GM18498 (cell line): Measurements from ENCODE around the gene CACNB2.
A peak's percentile ranks its signal among the peaks of the same experiment; 100 is the strongest.

Experiments
- ATAC-seq: cut with Tn5 transposase; IDR thresholded peaks from one replicate; pipeline ENCODE4 v1.9.1; 2021; ENCODE audit warnings: mild to moderate bottlenecking, moderate library complexity; ENCODE audit not compliant: unreplicated experiment

Gene CACNB2

GRCh38 chr10:18497806-18498369, 357.7 kb downstream of the CACNB2 start:
- no peak for ATAC-seq

- no peak for ATAC-seq
These were observed 358.8 kb downstream of the CACNB2 start for GRCh38 chr10:18498998-18499397.

- ATAC-seq: no peak
These were observed 360.4 kb downstream of the CACNB2 start for GRCh38 chr10:18500576-18500975.

GRCh38 chr10:18501198-18501597, 361.0 kb downstream of the CACNB2 start:
- ATAC-seq: peak; percentile 98

GRCh38 chr10:18501629-18502028, 361.4 kb downstream of the CACNB2 start:
- peak; percentile 13 for ATAC-seq

GRCh38 chr10:18504161-18504560, 363.9 kb downstream of the CACNB2 start:
- no peak for ATAC-seq

- no peak for ATAC-seq
These were observed 365.4 kb downstream of the CACNB2 start for GRCh38 chr10:18505456-18506118.

GRCh38 chr10:18508587-18508986, 368.4 kb downstream of the CACNB2 start:
- no peak for ATAC-seq

GRCh38 chr10:18514537-18514936, 374.3 kb downstream of the CACNB2 start:
- ATAC-seq: no peak

- ATAC-seq: no peak
These were observed 376.6 kb downstream of the CACNB2 start for GRCh38 chr10:18516851-18517250.

GRCh38 chr10:18523025-18523424, 382.8 kb downstream of the CACNB2 start:
- no peak for ATAC-seq

- ATAC-seq: no peak
These were observed 383.6 kb downstream of the CACNB2 start for GRCh38 chr10:18523858-18524257.

GRCh38 chr10:18527687-18528086, 387.5 kb downstream of the CACNB2 start:
- ATAC-seq: no peak

GRCh38 chr10:18528292-18528691, 388.1 kb downstream of the CACNB2 start:
- no peak for ATAC-seq

GRCh38 chr10:18532881-18533535, 392.8 kb downstream of the CACNB2 start:
- no peak for ATAC-seq

- no peak for ATAC-seq
These were observed 393.7 kb downstream of the CACNB2 start for GRCh38 chr10:18533896-18534295.

- no peak for ATAC-seq
These were observed 399.1 kb downstream of the CACNB2 start for GRCh38 chr10:18539335-18539734.

GRCh38 chr10:18540195-18540594, 400.0 kb downstream of the CACNB2 start:
- ATAC-seq: no peak

GRCh38 chr10:18542832-18543231, 402.6 kb downstream of the CACNB2 start:
- no peak for ATAC-seq

GRCh38 chr10:18545621-18546305, 405.5 kb downstream of the CACNB2 start:
- ATAC-seq: no peak

- ATAC-seq: no peak
These were observed 408.9 kb downstream of the CACNB2 start for GRCh38 chr10:18549105-18549504.

- no peak for ATAC-seq
These were observed 411.2 kb downstream of the CACNB2 start for GRCh38 chr10:18551473-18551872.
